HG03025 (cell line): ENCODE results near the gene EPPIN.

ENCODE experiments used
- ATAC-seq: cut with Tn5 transposase; IDR thresholded peaks from one replicate; pipeline ENCODE4 v1.9.1; 2021; ENCODE audit warnings: mild to moderate bottlenecking, moderate library complexity; ENCODE audit not compliant: unreplicated experiment, low FRiP score

EPPIN gene

GRCh38 chr20:45539382-45539781 is 7.8 kb downstream of the EPPIN start, which contains the start of gene WFDC6:
Gene WFDC6 (minus strand): TSS chr20:45539482. CDS start chr20:45539407, 75 bp downstream.
- ATAC-seq = no peak

GRCh38 chr20:45538209-45538799 is 8.9 kb downstream of the EPPIN start:
- no peak for ATAC-seq

DNA sequence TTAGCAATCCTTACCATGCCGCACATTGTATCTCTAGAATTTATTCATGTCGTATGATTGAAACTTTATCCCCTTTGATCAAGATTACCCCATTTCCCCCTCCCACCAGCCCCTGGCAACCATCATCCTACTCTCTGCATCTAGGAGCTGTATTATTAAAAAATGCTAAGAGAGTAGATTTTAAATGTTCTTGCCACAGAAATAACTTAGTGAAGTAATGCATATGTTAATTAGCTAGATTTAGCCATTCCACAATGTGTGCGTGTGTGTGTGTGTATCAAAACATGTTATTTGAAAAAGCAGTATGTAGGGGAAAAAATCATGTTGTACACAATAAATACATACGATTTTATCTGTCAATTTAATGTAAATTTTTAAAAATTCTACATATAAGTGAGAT is 19.9 kb downstream of the EPPIN start:
- no peak for ATAC-seq

- no peak for ATAC-seq
These were observed 23.4 kb downstream of the EPPIN start for GRCh38 chr20:45523821-45524220.

GRCh38 chr20:45518282-45518681 is 28.9 kb downstream of the EPPIN start:
- no peak for ATAC-seq

- no peak for ATAC-seq
These were observed 31.9 kb downstream of the EPPIN start, which contains the start of gene SPINT3 for GRCh38 chr20:45515147-45515913. Gene SPINT3 (minus strand): TSS chr20:45515622. CDS start chr20:45515608, 14 bp downstream.

- ATAC-seq = no peak
These were observed 36.8 kb downstream of the EPPIN start for GRCh38 chr20:45510242-45510862.

GRCh38 chr20:45509091-45509490 is 38.1 kb downstream of the EPPIN start:
- ATAC-seq = no peak

DNA sequence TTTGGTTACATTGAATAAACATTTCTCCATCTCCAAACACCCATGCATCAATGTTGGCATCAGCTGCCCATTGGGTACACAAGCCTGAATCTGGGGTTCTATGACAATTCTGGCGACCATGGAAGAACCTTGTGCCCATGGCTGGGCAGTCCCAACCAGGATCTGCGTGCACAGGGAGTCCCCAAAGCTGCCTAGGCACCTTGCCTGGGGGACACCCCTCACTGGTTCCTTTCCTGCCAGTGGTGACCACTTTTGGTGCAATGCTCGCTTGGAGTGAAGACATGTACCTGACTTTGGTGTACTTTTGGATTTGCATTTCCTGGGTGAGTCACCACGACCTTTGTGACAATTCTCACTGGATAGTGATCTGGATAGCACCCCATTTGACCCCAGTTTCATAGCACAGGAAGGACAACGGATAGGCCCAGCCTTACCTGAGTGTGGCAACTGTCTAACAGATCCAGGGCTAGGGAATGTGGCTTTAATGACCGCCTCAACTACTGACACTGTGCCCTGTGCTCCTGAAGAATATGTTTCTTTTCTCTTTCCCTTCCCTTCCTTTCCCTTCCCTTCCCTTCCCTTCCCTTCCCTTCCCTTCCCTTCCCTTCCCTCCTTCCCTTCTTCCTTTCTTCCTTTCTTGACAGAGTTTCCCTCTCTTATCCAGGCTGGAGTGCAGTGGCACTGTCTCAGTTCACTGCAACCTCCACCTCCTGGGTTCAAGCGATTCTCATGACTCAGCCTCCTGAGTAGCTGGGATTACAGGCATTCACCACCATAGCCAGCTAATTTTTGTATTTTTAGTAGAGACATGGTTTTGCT is 38.9 kb downstream of the EPPIN start:
- ATAC-seq = no peak

DNA sequence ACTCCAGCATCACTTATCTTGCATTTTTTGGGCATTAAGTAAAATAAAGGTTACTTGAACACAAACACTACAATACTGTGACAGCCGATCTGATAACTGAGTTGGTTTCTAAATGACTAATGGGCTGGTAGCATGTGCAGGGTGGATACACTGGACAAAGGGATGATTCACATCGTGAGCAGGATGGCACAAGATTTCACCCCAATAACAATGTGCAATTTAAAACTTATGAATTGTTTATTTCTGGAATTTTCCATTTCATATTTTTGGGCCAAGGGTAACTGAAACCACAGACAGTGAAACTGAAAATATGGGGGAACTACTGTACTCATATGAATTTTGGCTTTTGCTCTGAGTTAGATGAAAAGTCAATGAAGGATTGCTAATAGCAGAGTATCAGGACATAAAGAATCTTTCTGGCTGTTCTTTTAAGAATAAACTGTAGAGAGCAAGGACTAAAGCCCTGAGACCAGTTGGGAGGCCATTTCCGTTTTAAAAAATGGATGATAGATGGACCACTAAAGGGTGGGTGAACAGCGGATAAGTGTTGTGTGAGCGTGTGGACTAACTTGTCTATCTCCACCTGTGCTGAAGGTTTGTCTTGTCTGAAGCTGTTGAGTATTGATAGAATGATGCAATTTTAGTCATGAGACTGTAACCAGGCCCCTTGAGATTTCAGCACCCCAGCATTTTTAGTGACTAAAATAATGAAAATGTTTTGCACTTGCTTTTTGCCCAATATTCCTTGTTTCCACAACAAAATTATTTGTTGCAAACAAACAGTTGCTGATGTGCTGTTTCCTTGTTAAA is 40.0 kb downstream of the EPPIN start:
- ATAC-seq = no peak

DNA sequence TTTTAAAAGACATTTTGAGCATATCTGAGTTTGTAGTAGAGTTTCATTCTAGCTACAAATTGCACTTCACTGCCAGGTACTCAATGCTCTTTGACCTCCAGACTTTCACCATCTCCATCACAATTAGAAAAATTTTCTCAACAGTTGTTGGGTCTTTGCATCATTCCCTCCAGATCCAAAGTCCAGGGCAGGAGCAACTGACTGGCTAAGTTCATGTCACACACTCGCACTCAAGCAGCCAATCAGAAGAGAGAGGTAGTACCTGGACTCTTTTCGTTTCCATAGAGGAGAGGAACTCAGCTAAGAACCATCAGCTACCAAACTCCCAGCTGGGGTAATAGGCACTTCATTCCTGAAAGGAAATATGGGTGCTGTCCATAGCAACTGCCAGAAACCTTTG is 40.8 kb downstream of the EPPIN start:
- no peak for ATAC-seq

DNA sequence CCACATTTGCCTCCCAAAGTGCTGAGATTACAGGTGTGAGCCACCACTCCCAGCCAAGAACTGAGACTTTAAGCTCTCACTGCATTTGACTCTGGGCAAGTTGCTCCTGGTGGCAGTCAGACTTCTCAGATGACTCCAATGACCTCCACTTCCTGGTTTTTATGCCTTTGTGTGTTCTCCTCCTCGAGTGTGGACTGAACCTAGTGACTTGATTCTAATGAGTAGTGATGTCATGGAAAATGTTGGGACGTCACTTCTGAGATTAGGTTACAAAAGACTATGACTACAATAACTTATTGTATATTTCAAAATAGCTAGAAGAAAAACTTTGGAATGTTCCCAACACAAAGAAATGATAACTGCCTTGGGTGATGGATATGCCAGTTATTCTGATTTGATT is 43.8 kb downstream of the EPPIN start:
- no peak for ATAC-seq

DNA sequence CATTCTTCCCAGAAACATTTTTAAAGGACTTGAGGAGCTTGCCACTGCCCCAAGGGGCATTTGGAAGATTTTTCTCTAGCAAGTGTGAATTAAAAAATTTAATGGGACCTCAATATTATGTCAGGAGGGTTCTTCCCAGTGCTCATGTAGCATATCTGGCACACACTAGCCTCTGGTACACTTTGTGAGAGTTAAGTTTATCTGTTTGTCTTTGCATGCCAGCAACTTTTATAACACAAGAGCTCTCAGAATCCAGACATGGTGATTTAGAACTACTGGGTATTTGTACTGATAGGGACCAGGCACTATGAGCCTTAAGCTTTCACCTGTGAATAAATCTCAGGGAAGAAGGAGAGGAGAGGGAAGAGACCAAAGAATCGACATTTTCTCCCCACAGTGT is 44.6 kb downstream of the EPPIN start:
- no peak for ATAC-seq

GRCh38 chr20:45501600-45501999 is 45.6 kb downstream of the EPPIN start:
- ATAC-seq = no peak

- ATAC-seq = no peak
These were observed 47.2 kb downstream of the EPPIN start for GRCh38 chr20:45500022-45500421.

DNA sequence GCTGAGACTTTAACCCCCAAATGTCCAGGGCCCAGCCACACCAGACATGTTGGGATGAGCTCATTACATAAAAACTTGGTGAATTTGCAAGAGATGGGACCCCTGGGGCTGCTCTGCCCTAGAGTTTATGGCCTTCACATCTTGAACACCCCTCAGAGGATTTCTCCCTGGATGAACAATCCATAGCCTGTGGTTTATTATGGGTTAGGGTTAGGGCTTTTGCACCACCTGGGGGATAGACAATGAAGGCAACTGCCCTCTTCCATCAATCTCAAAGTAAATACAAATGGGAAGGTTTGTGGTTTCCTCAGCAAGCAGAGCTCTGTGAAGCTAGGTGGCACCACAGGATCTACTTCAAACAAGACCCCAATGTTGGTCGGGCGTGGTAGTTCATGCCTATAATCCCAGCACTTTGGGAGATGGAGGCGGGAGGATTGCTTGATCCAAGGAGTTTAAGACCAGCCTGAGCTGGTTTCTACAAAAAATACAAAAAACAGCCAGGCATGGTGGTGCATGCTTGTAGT is 49.2 kb downstream of the EPPIN start:
- no peak for ATAC-seq

- no peak for ATAC-seq
These were observed 51.0 kb downstream of the EPPIN start for GRCh38 chr20:45496166-45496565.

DNA sequence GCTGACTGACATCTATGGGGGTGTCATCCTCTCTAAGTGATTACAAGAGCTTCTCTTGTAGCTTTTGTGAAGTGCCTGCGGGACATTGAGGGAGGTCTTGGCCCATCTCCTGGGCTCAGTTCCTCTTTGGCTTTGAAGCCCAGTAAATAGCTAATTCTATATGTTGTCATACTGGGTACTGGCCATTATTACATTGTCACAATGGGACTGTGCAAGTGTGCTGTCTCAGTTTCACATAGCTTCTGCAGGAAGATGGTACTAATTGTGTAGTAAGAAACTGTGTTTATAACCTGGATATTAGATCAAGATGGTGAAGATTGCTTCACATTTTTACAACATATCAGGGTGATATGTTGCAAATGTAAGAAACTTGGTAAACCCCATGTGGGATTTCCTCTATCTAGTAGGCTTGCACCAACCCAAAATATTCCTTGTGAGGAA is 51.7 kb downstream of the EPPIN start:
- ATAC-seq = no peak
